ENCODE results near the gene SRL. TPM values are rescaled to one million over a fixed set of nuclear protein-coding genes. Genes with fewer than 3 reads are reported as not detected.
"Not testable (repeated sequence)": the region's sequence is repeated elsewhere in the genome, so short reads cannot be mapped to it uniquely, and the experiment has no call there.

SRL gene
- polyA plus RNA-seq, 4 donors: 0.45 to 3.2 (median 2.6) TPM

DNA sequence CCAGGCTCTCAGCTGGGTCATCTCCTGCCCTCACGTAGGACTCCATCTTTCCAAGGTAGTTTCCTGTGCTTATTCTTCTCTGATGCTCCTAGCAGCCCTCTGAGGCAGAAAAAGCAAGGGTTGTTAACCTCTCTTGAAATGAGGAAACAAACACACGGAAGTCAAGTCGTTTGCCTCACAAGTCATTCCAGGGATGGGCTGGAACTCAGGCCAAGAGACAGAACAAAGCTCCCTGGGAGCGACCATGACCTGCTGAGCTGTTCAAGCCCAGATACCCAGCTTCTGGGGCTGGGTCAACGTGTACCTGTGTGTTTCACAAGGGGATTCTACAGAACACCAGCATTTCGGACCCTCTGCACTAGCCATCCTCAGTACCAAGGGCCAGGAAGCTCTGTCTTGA, 28.1 kb downstream of the SRL start:
- WGBS, 3 donors: 35 to 57% (median 35%) methylated on average over 6 of the region's 6 CpGs
- Histone ChIP-seq H3K9me3 (ENCODE audit: control insufficient read depth in 2 of 2, insufficient read depth in 1 of 2, low read depth in 1 of 2, low read length in 1 of 2) (no peaks in the 10 kb centered on the region), H3K27ac (ENCODE audit: low read depth in 1 of 3, low read length in 2 of 3) (peak overlapping the region; percentile 48 to 96 (median 92)), H3K4me1 (ENCODE audit: control insufficient read depth in 3 of 3, insufficient read depth in 2 of 3, low read depth in 1 of 3, low read length in 2 of 3) (peaks cover 0 to 35% (median 8%) of the 10 kb centered on the region in 3 donors), H3K27me3 (ENCODE audit: control insufficient read depth in 3 of 3, insufficient read depth in 3 of 3, low read length in 3 of 3) (no peaks in the 10 kb centered on the region), H3K4me3 (ENCODE audit: low read depth in 1 of 3, low read length in 3 of 3) (no peak overlapping the region), H3K36me3 (ENCODE audit: control insufficient read depth in 3 of 3, insufficient read depth in 2 of 3, low read depth in 1 of 3, low read length in 3 of 3) (peaks cover 0 to 3% (median 0%) of the 10 kb centered on the region in 3 donors)
- DNase-seq (peak; percentile 50 to 92), FAIRE-seq (no peak)

DNA sequence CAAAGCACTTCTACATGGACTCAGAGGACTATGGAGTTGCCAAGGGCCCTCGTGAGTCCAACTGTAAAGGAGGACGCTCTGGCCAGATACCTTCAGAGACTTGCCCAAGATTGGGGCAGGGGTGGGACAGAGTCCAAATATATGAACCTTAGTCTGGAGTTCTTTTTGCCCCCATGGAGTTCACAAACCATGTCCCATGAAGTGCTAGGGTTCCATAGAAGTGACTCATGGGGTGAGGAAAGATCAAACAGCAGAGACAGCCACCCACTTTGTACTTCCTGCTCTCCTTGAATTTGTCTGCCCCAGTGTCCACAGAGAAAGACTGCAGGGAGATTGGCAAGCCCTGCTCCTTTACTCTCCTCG, 29.0 kb downstream of the SRL start:
- WGBS, 3 donors: 50 to 73% (median 56%) methylated on average over 3 of the region's 3 CpGs
- FAIRE-seq: no peak
- Histone ChIP-seq H3K9me3 (ENCODE audit: control insufficient read depth in 2 of 2, insufficient read depth in 1 of 2, low read depth in 1 of 2, low read length in 1 of 2) (no peaks in the 10 kb centered on the region), H3K4me1 (ENCODE audit: control insufficient read depth in 3 of 3, insufficient read depth in 2 of 3, low read depth in 1 of 3, low read length in 2 of 3) (peaks cover 0 to 31% (median 8%) of the 10 kb centered on the region in 3 donors), H3K4me3 (ENCODE audit: low read depth in 1 of 3, low read length in 3 of 3) (no peak overlapping the region), H3K27me3 (ENCODE audit: control insufficient read depth in 3 of 3, insufficient read depth in 3 of 3, low read length in 3 of 3) (no peaks in the 10 kb centered on the region), H3K36me3 (ENCODE audit: control insufficient read depth in 3 of 3, insufficient read depth in 2 of 3, low read depth in 1 of 3, low read length in 3 of 3) (peaks cover 0 to 3% (median 0%) of the 10 kb centered on the region in 3 donors), H3K27ac (ENCODE audit: low read depth in 1 of 3, low read length in 2 of 3) (peak overlapping the region in 2 of 3 donors; percentile 82 to 96)
- peak; percentile 48 to 93 for DNase-seq

DNA sequence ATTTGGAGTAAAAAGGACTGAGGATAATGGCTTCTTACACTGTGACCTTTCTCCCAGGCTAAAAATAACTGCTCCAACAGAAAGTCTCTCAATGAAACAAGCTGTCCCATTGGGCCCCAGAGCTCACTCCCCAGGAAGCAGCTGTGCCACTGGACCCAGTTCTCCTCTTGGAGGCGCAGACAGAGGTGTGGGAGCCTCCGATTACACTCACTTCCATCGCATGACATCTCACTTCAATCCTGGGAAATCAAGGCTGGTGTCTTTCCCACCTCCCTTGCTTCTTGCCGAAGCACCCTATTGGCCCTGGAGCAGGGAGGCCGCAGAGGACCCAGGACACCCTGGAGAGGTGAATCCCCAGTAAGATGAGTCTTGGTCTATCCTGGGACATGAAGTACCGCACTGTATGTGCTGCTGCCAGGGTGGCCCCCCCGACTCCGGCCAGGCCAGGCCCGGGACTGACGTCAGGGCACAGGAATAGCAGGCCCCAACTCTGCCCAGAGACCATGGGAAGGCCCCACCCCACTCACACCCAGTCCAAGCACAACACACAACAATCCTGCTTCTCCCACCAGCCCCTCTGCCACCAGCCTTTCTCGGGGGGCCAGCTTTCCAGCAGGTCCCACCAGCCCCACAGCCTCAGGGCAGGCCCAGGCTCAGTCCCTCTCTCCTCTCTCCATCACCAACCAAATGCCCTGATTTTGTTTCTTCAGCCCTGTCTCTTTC, 29.5 kb downstream of the SRL start:
- Histone ChIP-seq H3K4me3 (ENCODE audit: low read depth in 1 of 3, low read length in 3 of 3) (no peak overlapping the region), H3K27me3 (ENCODE audit: control insufficient read depth in 3 of 3, insufficient read depth in 3 of 3, low read length in 3 of 3) (no peaks in the 10 kb centered on the region), H3K27ac (ENCODE audit: low read depth in 1 of 3, low read length in 2 of 3) (peak overlapping the region in 2 of 3 donors; percentile 77 to 82), H3K9me3 (ENCODE audit: control insufficient read depth in 2 of 2, insufficient read depth in 1 of 2, low read depth in 1 of 2, low read length in 1 of 2) (no peaks in the 10 kb centered on the region), H3K36me3 (ENCODE audit: control insufficient read depth in 3 of 3, insufficient read depth in 2 of 3, low read depth in 1 of 3, low read length in 3 of 3) (peaks cover 0 to 3% (median 0%) of the 10 kb centered on the region in 3 donors), H3K4me1 (ENCODE audit: control insufficient read depth in 3 of 3, insufficient read depth in 2 of 3, low read depth in 1 of 3, low read length in 2 of 3) (peaks cover 0 to 25% (median 8%) of the 10 kb centered on the region in 3 donors)
- no peak for FAIRE-seq
- 88 to 97% (median 91%) methylated on average over 11 of the region's 11 CpGs for WGBS, 3 donors
- DNase-seq: no peak

DNA sequence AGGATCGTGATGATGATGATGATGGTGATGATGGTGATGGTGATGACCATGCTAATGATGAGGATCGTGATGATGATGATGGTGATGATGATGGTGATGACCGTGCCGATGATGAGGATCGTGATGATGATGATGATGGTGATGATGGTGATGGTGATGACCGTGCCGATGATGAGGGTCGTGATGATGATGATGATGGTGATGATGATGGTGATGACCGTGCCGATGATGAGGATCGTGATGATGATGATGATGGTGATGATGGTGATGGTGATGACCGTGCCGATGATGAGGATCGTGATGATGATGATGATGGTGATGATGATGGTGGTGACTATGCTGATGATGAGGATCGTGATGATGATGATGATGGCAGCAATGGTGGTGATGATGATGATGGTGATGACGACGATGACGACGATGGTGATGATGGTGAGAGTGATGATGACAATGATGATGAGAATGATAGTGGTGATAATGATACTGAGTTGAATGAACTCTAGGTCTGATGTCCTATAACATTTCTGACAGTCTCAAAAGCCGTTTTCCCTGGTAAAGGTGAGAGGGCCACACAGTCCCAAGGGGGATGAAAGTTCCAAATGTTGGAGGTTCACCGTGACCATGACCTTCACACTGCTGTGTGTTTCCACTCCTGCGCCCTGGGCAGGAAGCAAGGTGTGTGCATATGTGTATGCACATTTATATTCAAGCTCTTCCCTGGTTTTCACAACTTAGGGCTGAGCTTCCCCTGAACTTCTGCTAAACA, 30.3 kb downstream of the SRL start:
- H3K27me3 ChIP-seq (ENCODE audit: control insufficient read depth in 3 of 3, insufficient read depth in 3 of 3, low read length in 3 of 3); FAIRE-seq; H3K9me3 ChIP-seq (ENCODE audit: control insufficient read depth in 2 of 2, insufficient read depth in 1 of 2, low read depth in 1 of 2, low read length in 1 of 2): not testable (repeated sequence)

DNA sequence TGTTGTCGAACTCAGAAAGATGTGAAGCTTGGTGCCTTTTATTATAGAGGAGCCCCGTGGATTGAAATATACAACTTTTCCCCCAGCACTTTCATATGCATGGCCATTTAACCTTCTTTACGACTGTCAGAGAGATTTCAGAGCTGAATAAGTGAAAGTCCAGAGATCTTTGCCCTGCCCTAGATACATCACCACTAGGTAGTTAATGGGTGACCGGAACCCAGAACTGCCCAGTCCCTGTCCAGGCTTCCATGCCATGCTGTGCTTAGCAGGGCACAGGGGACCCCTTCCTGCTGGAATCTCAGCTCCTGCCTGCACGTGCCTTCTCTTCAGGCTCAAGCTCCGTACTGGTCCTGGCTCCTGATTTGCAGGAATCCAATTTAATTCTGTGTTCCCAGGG, 32.2 kb downstream of the SRL start:
- Histone ChIP-seq H3K4me3 (ENCODE audit: low read depth in 1 of 3, low read length in 3 of 3) (no peak overlapping the region), H3K27ac (ENCODE audit: low read depth in 1 of 3, low read length in 2 of 3) (peak overlapping the region in 1 of 3 donors; percentile 79), H3K27me3 (ENCODE audit: control insufficient read depth in 3 of 3, insufficient read depth in 3 of 3, low read length in 3 of 3) (peaks cover 0 to 3% (median 0%) of the 10 kb centered on the region in 3 donors), H3K4me1 (ENCODE audit: control insufficient read depth in 3 of 3, insufficient read depth in 2 of 3, low read depth in 1 of 3, low read length in 2 of 3) (peaks cover 0 to 24% (median 5%) of the 10 kb centered on the region in 3 donors), H3K9me3 (ENCODE audit: control insufficient read depth in 2 of 2, insufficient read depth in 1 of 2, low read depth in 1 of 2, low read length in 1 of 2) (no peaks in the 10 kb centered on the region), H3K36me3 (ENCODE audit: control insufficient read depth in 3 of 3, insufficient read depth in 2 of 3, low read depth in 1 of 3, low read length in 3 of 3) (peaks cover 0 to 3% (median 0%) of the 10 kb centered on the region in 3 donors)
- FAIRE-seq: no peak
- WGBS, 3 donors: 46 to 71% (median 49%) methylated on average over 6 of the region's 6 CpGs
- DNase-seq: peak; percentile 62 to 75

More for the DNA sequence above, 30.3 kb downstream of the SRL start:
- not testable (repeated sequence) for H3K36me3 ChIP-seq (ENCODE audit: control insufficient read depth in 3 of 3, insufficient read depth in 2 of 3, low read depth in 1 of 3, low read length in 3 of 3); H3K4me3 ChIP-seq (ENCODE audit: low read depth in 1 of 3, low read length in 3 of 3); DNase-seq; H3K27ac ChIP-seq (ENCODE audit: low read depth in 1 of 3, low read length in 2 of 3)
- peaks cover 0 to 24% (median 8%) of the 10 kb centered on the region in 3 donors for H3K4me1 ChIP-seq (ENCODE audit: control insufficient read depth in 3 of 3, insufficient read depth in 2 of 3, low read depth in 1 of 3, low read length in 2 of 3)
- WGBS, 3 donors: 93 to 97% (median 95%) methylated on average over 19 to 21 of the region's 22 CpGs

DNA sequence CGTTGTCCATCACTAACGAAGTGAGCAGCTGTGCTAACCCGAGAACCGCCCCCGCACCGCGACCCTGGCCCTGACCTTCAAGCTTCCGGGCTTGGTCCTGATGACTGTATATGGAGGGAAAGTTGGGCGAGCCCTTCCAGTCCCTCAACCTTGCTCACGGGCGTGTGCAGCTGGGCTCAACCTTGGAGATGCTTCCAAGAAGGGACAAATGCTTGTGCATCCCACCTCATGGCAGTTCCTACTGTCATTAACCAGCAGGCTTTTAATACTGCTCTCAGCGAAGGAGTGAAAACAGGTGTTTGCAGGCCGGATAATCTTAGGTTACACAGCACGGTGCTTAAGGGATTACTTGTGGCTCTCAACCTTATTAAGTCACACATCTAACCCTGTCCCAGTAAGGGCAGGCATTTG, 33.5 kb downstream of the SRL start:
- H3K4me3 ChIP-seq (ENCODE audit: low read depth in 1 of 3, low read length in 3 of 3): no peak overlapping the region
- DNase-seq: no peak
- peaks cover 0 to 24% (median 5%) of the 10 kb centered on the region in 3 donors for H3K4me1 ChIP-seq (ENCODE audit: control insufficient read depth in 3 of 3, insufficient read depth in 2 of 3, low read depth in 1 of 3, low read length in 2 of 3)
- H3K36me3 ChIP-seq (ENCODE audit: control insufficient read depth in 3 of 3, insufficient read depth in 2 of 3, low read depth in 1 of 3, low read length in 3 of 3): peaks cover 0 to 3% (median 0%) of the 10 kb centered on the region in 3 donors
- FAIRE-seq: no peak
- WGBS, 3 donors: 77 to 80% (median 79%) methylated on average over 14 of the region's 14 CpGs
- no peak overlapping the region for H3K27ac ChIP-seq (ENCODE audit: low read depth in 1 of 3, low read length in 2 of 3)
- H3K27me3 ChIP-seq (ENCODE audit: control insufficient read depth in 3 of 3, insufficient read depth in 3 of 3, low read length in 3 of 3): peaks cover 0 to 3% (median 0%) of the 10 kb centered on the region in 3 donors
- H3K9me3 ChIP-seq (ENCODE audit: control insufficient read depth in 2 of 2, insufficient read depth in 1 of 2, low read depth in 1 of 2, low read length in 1 of 2): no peaks in the 10 kb centered on the region

DNA sequence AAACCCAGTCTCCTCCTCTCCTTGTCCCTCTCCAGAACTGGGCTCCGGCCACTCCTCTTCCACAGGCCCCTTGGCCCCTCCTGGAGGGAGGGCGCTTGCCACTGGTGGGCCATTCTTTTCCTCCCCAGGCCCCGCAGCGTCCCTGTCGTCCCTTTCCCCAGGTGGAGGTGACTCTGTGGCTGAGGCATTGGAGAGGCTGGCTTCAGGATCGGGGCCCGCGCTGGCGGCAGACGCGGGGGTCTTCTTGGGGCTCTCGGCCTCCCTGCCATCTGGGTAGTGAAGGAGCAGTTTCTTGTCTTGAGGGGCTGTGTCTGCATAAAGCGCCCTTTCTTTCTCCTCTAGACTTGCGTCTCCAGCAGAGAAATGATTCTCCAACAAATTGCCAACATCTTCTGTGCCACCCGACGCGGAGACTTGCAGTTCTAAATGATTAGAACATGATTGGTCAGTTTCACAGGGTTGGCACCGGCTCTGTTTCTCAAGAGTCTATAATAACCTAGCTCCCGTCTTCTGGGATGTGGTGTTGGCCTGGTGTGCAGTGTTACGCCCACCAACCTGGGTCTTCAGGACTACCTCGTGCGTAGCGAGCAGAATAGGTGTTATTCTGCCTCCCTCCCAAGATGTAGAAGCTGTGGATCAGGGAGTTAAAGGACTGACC, 34.1 kb downstream of the SRL start:
- H3K4me3 ChIP-seq (ENCODE audit: low read depth in 1 of 3, low read length in 3 of 3): no peak overlapping the region
- WGBS, 3 donors: 91 to 92% (median 91%) methylated on average over 23 of the region's 23 CpGs
- peaks cover 0 to 3% (median 0%) of the 10 kb centered on the region in 3 donors for H3K27me3 ChIP-seq (ENCODE audit: control insufficient read depth in 3 of 3, insufficient read depth in 3 of 3, low read length in 3 of 3)
- H3K4me1 ChIP-seq (ENCODE audit: control insufficient read depth in 3 of 3, insufficient read depth in 2 of 3, low read depth in 1 of 3, low read length in 2 of 3): peaks cover 0 to 29% (median 5%) of the 10 kb centered on the region in 3 donors
- peaks cover 0 to 3% (median 0%) of the 10 kb centered on the region in 3 donors for H3K36me3 ChIP-seq (ENCODE audit: control insufficient read depth in 3 of 3, insufficient read depth in 2 of 3, low read depth in 1 of 3, low read length in 3 of 3)
- H3K27ac ChIP-seq (ENCODE audit: low read depth in 1 of 3, low read length in 2 of 3): no peak overlapping the region
- H3K9me3 ChIP-seq (ENCODE audit: control insufficient read depth in 2 of 2, insufficient read depth in 1 of 2, low read depth in 1 of 2, low read length in 1 of 2): no peaks in the 10 kb centered on the region
- no peak for DNase-seq
- no peak for FAIRE-seq

DNA sequence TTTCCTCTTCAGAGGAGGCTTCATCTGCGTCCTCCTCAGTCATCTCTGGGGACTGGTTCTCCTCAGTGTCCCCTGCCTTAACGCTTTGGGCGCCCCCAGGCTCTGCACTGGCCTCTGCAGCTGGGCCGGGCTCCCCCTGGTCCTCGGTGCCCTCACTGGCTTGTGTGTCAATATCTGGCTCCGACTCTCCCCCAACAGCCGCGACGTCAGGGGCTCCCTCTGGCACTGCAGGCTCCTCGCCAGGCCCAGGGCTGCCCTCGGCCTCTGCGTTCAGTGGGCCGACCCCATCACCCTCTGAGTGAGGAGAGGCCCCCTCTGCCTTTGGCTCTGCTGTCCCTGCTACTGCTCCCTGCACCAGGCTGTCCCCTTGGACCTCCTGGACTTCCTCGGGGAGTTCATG, 34.7 kb downstream of the SRL start:
- H3K27me3 ChIP-seq (ENCODE audit: control insufficient read depth in 3 of 3, insufficient read depth in 3 of 3, low read length in 3 of 3): peaks cover 0 to 3% (median 0%) of the 10 kb centered on the region in 3 donors
- H3K36me3 ChIP-seq (ENCODE audit: control insufficient read depth in 3 of 3, insufficient read depth in 2 of 3, low read depth in 1 of 3, low read length in 3 of 3): no peaks in the 10 kb centered on the region
- peaks cover 0 to 29% (median 3%) of the 10 kb centered on the region in 3 donors for H3K4me1 ChIP-seq (ENCODE audit: control insufficient read depth in 3 of 3, insufficient read depth in 2 of 3, low read depth in 1 of 3, low read length in 2 of 3)
- no peak overlapping the region for H3K27ac ChIP-seq (ENCODE audit: low read depth in 1 of 3, low read length in 2 of 3)
- no peak for DNase-seq
- no peak overlapping the region for H3K4me3 ChIP-seq (ENCODE audit: low read depth in 1 of 3, low read length in 3 of 3)
- no peaks in the 10 kb centered on the region for H3K9me3 ChIP-seq (ENCODE audit: control insufficient read depth in 2 of 2, insufficient read depth in 1 of 2, low read depth in 1 of 2, low read length in 1 of 2)
- FAIRE-seq: no peak
- 78 to 86% (median 86%) methylated on average over 14 of the region's 14 CpGs for WGBS, 3 donors
